ENCODE measurements around the gene ADGRV1. TPM values are rescaled to one million over a fixed set of nuclear protein-coding genes. Genes with fewer than 3 reads are reported as not detected.

ADGRV1 gene
- total RNA-seq, 1 donor from 2014 or later, result 0.69 TPM

GRCh38 chr5:90551376-90551775 lies 7.2 kb upstream of the ADGRV1 start:
- H3K4me3 ChIP-seq (ENCODE audit: low read depth, low read length), result no peak overlapping the region
- no peak for DNase-seq (ENCODE audit: low read depth)
- TF ChIP-seq CTCF (conservative IDR thresholded peaks at IDR 0.05; ENCODE audit: low read depth, low read length), result no peak

DNA sequence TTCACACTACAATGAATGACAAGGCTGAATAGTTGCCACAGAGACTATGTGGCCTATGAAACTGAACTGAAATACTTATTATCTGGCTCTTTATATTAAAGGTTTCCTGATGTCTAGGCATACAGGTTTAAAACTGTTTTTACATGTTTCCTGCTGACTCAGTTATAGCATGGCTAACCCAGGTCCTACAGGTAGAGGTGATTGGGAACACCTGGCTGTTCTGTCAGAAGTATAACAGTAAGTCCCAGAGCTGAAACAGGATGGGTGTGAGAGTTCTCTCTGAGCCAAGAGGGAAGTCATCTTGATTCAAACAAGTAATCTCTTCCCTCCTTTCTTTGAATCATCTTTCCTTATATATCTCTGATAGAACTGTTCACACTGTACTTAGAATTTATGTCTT lies 4.9 kb upstream of the ADGRV1 start:
- no peak for TF ChIP-seq CTCF (conservative IDR thresholded peaks at IDR 0.05; ENCODE audit: low read depth, low read length)
- DNase-seq (ENCODE audit: low read depth), result no peak
- H3K4me3 ChIP-seq (ENCODE audit: low read depth, low read length), result no peak overlapping the region

DNA sequence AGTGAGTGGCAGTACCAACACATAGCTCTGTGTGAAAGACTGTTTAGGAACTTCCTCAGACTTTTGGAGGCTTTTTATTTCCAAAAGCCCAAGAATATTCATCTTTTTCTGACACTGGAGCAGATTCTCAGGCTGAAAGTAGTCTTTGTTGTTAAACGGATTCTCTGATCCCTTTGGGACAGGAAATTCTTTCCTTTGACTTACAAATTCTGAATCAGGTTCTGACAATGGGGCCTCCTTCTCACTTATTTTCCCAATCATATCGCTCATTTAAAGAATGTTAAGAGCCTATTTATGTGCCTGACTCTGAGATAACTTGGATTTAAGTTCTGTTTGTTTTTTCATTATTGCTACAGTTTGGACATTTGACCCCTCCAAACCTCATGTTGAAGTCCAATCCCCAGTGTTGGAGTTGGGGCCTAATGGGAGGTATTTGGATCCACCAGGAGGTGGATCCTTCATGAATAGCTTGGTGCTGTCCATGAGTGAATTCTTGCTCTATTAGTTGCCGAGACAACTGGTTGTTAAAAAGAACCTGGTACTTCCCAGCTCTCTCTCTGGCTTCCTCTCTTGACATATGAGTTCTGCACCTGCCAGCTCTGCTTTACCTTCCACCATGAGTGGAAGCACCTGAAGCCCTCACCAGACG lies 4.1 kb upstream of the ADGRV1 start:
- H3K4me3 ChIP-seq (ENCODE audit: low read depth, low read length), result no peak overlapping the region
- DNase-seq (ENCODE audit: low read depth), result no peak
- TF ChIP-seq CTCF (conservative IDR thresholded peaks at IDR 0.05; ENCODE audit: low read depth, low read length), result no peak

DNA sequence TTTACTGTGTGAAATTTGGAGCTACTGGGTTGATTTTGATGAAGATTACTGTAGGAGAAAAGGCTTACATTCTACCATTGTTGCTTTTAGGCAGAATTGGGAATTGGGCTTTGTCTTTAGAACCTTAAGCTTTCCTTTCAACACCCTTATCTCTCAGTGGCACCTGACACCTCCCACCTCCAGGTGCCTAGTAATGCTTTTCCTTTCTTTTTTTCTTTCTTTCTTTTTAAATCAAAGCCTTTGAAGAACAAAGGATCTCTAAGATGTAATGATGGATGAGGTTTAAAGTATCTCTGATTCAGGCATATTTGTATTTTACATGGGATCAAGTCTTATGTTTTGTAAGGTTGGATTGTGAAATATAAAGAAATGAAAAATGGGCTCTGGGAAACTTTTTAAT lies 2.9 kb upstream of the ADGRV1 start:
- TF ChIP-seq CTCF (conservative IDR thresholded peaks at IDR 0.05; ENCODE audit: low read depth, low read length), result no peak
- H3K4me3 ChIP-seq (ENCODE audit: low read depth, low read length), result no peak overlapping the region
- no peak for DNase-seq (ENCODE audit: low read depth)

DNA sequence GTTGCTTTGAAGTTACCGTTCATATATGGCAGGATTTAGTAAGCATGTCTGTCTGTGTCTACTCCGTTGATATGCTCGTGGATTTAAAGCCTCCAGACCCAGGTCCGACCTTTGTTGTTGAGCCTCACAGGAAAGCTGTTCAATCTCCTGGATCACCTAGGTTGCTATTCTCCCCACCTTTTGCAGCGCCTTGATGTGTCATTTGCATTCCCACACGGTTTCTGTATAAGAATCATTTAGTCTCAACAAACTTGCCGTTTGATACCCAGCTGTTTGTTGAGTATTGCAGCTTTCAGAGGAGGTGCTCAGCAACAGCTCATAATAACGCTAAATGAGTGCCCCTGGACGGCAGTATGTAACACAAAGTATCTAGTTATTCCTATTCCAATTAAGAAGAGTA lies 1.2 kb upstream of the ADGRV1 start:
- no peak for DNase-seq (ENCODE audit: low read depth)
- no peak overlapping the region for H3K4me3 ChIP-seq (ENCODE audit: low read depth, low read length)
- TF ChIP-seq CTCF (conservative IDR thresholded peaks at IDR 0.05; ENCODE audit: low read depth, low read length), result no peak

DNA sequence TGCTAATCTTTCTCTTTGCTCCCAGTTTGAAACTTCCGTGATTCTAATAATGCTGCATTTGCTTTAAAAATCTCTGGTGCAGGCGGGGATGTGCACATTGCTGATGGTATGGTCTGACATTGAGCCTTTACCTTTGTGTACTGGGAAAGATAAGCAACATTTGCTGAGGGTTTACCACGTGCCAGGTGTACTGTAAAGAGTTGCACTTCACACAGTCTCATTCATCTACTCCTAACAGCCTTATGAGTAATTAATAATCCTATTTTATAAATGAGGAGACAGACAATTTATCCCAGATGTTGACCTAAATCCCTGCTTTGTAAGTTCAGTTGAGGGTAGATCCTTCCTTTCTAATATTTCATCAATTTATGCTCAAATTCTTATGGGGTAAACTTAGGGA lies 726 bp upstream of the ADGRV1 start:
- H3K4me3 ChIP-seq (ENCODE audit: low read depth, low read length), result peak overlapping the region; percentile 57
- DNase-seq (ENCODE audit: low read depth), result no peak

More for the DNA sequence above, 726 bp upstream of the ADGRV1 start:
- no peak for TF ChIP-seq CTCF (conservative IDR thresholded peaks at IDR 0.05; ENCODE audit: low read depth, low read length)
